HG03175 (cell line): ENCODE results near the gene LAMA3.

Experiments
- ATAC-seq: cut with Tn5 transposase; IDR thresholded peaks from one replicate; pipeline ENCODE4 v1.9.1; 2021; ENCODE audit warnings: mild to moderate bottlenecking, moderate library complexity; ENCODE audit not compliant: unreplicated experiment

The LAMA3 gene

DNA sequence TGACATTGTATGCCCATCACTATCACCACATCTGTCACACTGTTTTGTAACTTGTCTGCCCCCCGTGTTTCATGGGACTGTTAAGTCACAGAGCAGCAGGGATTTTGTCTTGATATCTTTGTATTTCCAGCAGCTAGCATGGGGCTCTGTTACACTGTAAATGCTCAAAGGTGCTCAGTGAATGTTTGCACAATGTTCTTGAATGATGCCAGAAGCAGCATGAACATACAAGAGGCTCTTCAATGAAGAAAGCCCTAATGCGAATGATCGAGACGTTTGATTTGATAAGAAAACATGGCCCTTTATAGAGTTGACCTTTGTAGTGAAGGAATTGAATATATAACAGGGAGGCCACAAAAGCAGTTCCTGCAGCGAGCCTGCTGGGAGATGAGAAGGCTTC lies 204.4 kb downstream of the LAMA3 start:
- no peak for ATAC-seq

DNA sequence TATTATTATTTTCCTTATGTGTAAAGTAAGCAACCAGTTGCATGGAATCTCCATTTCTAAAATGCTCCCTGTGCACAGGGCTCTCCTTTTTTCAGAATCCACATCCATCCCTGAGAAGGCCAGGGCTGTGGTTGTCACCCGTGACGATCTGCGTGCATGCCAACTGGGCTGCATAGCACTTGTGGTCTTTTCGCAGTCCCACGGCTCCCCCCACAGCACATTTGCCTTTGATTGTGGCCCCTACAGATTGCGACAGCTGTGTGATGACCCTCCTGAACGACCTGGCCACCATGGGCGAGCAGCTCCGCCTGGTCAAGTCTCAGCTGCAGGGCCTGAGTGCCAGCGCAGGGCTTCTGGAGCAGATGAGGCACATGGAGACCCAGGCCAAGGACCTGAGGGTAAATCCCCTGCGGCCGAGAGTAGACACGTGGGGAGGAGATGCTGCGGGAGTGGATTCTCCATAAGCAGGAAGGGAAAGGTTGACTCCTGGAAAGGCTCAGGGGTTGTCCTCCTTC lies 205.5 kb downstream of the LAMA3 start:
- no peak for ATAC-seq

DNA sequence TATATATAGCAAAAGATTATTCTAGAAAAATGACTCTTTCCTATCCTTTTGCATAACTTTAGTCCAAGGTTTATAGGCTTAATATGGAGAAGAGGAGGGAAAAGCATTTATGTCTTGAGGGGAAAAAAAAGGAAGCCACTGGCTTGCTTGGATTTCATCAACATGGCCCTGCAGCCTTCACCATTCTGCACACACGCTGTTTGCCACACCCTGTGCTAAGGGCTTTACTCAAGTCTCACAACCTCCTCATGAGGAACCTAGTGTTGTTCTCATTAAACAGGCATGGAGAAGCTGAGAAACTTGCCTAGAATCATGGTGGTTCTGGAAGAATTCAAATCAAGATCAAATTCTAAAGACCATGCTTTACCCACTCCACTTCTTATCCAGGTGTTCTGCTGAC lies 208.0 kb downstream of the LAMA3 start:
- ATAC-seq: no peak

DNA sequence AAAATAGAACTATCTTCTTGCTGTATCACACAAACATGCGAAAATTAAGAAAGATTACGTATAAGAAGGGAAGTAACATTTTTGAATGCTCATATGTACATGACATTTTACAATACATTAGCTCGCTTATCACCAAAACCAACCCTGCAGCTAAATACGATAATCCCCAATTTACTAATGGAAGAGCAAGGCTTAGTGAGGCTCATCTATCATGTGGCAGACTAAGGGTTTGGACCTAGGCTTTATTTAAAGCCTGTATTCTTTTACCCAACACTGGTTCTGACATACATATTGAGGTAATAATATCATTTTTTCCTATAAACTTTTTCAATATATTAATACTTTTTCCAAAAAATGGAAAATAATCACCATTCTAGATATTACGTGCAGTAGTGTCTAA lies 208.5 kb downstream of the LAMA3 start:
- no peak for ATAC-seq

GRCh38 chr18:23900994-23901393 lies 211.7 kb downstream of the LAMA3 start:
- no peak for ATAC-seq

- no peak for ATAC-seq
Observed at GRCh38 chr18:23902396-23902795, 213.1 kb downstream of the LAMA3 start.

GRCh38 chr18:23903971-23904370 lies 214.7 kb downstream of the LAMA3 start:
- no peak for ATAC-seq

- no peak for ATAC-seq
Observed at GRCh38 chr18:23906658-23907057, 217.4 kb downstream of the LAMA3 start.

DNA sequence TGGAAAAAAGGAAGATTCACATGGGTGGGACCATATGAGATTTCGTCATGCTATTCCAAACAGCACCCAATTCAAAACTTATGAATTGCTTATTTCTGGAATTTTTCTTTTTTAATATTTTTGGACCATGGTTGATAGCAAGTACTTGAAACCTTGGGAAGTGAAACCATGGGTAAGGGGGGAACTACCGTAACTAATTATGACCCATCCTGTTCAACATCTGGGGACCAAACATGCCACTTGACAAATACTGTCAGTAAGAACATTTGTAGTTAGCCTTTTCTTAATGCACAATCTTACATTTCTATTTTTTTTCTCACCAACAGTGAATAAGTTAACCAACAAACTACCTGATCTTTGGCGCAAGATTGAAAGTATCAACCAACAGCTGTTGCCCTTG lies 219.6 kb downstream of the LAMA3 start:
- no peak for ATAC-seq

DNA sequence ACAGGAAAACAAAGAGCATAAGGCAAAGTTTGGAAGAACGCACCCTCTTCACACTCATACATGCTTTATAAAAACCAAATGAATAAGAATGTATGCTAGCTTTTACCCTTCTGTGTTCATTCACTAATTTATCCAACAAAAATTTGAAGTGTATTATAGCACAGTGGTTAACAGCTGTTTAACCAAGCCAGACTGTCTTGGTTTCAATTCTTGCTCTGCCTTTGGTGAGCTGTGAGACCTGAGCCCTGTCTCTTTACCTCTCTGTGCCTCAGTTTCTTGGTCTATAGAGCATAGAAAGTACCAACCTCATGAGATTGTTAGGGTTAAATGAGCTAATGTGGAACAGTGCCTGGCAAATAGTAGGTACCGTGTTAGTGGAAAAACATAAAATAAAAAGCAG lies 220.8 kb downstream of the LAMA3 start:
- ATAC-seq: no peak

DNA sequence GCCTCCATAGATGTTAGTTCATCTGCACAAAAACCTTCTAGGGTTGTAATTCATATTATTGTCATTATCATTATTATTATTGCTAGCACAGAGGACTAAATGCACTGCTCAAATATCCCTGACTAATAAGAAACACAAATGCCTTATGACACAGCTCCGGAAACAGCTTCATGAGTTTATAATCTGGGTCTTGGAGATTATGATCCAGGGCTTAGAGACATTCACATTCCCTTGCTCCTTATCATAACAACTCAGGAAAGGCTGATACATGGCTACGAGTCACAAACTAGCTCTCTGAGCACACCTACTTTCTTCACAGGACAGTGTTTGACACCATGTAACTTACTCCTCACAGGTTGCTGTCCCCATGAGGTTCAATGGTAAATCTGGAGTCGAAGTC lies 223.1 kb downstream of the LAMA3 start:
- no peak for ATAC-seq

- ATAC-seq: no peak
Observed at GRCh38 chr18:23916338-23916737, 227.1 kb downstream of the LAMA3 start.

GRCh38 chr18:23918395-23919032 lies 229.3 kb downstream of the LAMA3 start:
- no peak for ATAC-seq

- no peak for ATAC-seq
Observed at GRCh38 chr18:23920054-23920453, 230.8 kb downstream of the LAMA3 start.

- ATAC-seq: no peak
Observed at GRCh38 chr18:23921716-23922285, 232.5 kb downstream of the LAMA3 start.

DNA sequence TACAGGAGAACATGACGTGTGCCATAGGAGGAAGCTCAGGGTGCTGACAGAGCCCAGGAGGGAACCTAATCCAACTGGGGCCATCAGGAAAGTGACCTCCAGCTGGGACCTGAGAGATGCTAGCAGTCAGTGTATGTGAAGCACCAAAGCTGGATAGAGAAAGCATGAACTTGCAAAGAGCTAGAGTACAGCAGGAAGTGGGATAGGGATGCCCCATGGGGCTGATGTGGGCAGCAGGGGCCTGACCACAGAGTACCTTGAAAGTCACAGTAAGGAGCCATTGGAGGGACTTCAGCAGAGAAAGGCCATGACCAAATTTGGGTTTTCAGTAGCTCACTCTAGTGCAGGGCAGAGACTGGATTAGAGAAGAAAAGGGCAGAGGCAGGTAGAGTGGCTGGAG lies 233.7 kb downstream of the LAMA3 start:
- ATAC-seq: no peak

DNA sequence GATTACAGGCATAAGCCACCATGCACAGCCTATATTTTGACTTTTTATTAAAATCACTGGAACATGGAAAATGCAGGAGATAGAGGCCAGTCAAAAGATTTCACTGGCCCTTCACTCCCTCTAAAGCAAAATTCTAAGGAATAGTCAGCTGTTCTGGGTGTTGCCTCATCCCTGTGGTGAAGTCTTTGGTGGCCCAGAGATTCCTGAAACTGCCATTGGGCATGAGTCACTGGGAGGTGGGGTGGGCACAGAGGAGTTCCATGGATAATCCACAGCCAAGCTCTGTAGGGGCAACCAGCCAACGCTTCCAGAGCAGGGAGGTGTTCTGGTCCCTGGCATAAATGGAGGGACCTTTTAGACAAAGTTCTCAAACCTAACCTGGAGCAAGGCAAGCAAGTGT lies 235.6 kb downstream of the LAMA3 start:
- ATAC-seq: no peak

GRCh38 chr18:23926571-23926970 lies 237.3 kb downstream of the LAMA3 start:
- no peak for ATAC-seq

- ATAC-seq: no peak
Observed at GRCh38 chr18:23927821-23928746, 238.8 kb downstream of the LAMA3 start.

- no peak for ATAC-seq
Observed at GRCh38 chr18:23929362-23929930, 240.2 kb downstream of the LAMA3 start.

GRCh38 chr18:23930002-23930401 lies 240.7 kb downstream of the LAMA3 start:
- no peak for ATAC-seq
